ENCODE data around the gene TGOLN2. TPM values are rescaled to one million over a fixed set of nuclear protein-coding genes. Genes with fewer than 3 reads are reported as not detected.

TGOLN2 gene
- total and polyA plus RNA-seq, 10 of the 15 experiments (the other 5 are each of a cell fraction or from before 2014, with no cell fraction given), result 13.8 to 92.3 (median 49.4) TPM

- TF ChIP-seq CEBPZ (IDR thresholded peaks at IDR 0.05; ENCODE audit: low read depth, low read length) (no peak), DPF2 (IDR thresholded peaks at IDR 0.05) (no peak), SREBF1 (IDR thresholded peaks at IDR 0.05; ENCODE audit: low read length) (no peak), MTA2 (IDR thresholded peaks at IDR 0.05; ENCODE audit: low read depth) (no peak), PBX3 (IDR thresholded peaks at IDR 0.05; ENCODE audit: insufficient replicate concordance, low read depth, low read length) (no peak), EP300 (IDR thresholded peaks at IDR 0.05; ENCODE audit: borderline replicate concordance in 1 of 2, control insufficient read depth in 1 of 2, low read depth in 2 of 2, low read length in 2 of 2) (no peak), ZNF207 (IDR thresholded peaks at IDR 0.05; ENCODE audit: borderline replicate concordance) (no peak)
These were observed 29.9 kb upstream of the TGOLN2 start (continued) for GRCh38 chr2:85357736-85358135.

GRCh38 chr2:85356186-85356585, 28.4 kb upstream of the TGOLN2 start:
- CTCF ChIA-PET, result interaction anchor here (0.6 to 0.8 kb wide), 2 partner anchors 10 to 27 kb away, joined by 3 to 4 read pairs; no protein-coding TSS in a partner anchor
- POLR2A ChIA-PET, result interaction anchor here (3.0 kb wide), 1 partner anchor 182 kb away, joined by 9 read pairs; the partner anchor contains the start of gene MAT2A
- Histone ChIP-seq H3K9ac (ENCODE audit: control insufficient read depth, insufficient read depth, low read length) (no peak overlapping the region), H2AFZ (ENCODE audit: control insufficient read depth, low read depth, low read length) (no peak overlapping the region), H3K4me1 (ENCODE audit: control insufficient read depth, insufficient read depth, low read length) (peaks cover 4% of the 10 kb centered on the region), H3K27me3 (replicated peaks in 1 of 2; ENCODE audit: control insufficient read depth in 2 of 2, insufficient read depth in 2 of 2, low read length in 1 of 2) (no peaks in the 10 kb centered on the region), H3K79me2 (ENCODE audit: control insufficient read depth, insufficient read depth, low read length) (peaks cover 25% of the 10 kb centered on the region), H3K27ac (ENCODE audit: control insufficient read depth, insufficient read depth) (no peak overlapping the region), H3K36me3 (ENCODE audit: control insufficient read depth in 2 of 2, insufficient read depth in 2 of 2, low read length in 1 of 2) (no peaks in the 10 kb centered on the region; a peak in 1 of 4 replicates), H4K20me1 (ENCODE audit: control insufficient read depth, insufficient read depth) (no peaks in the 10 kb centered on the region), H3K4me3 (no peak overlapping the region), H3K9me3 (replicated peaks; ENCODE audit: control insufficient read depth, insufficient read depth, low read length) (no peaks in the 10 kb centered on the region), H3K4me2 (ENCODE audit: control insufficient read depth, insufficient read depth) (no peak overlapping the region; the same call in 1 of the 2 replicates)
- no peak for FAIRE-seq
- no TSS peak for BruUV-seq (replicated peaks)
- WGBS (ENCODE audit: insufficient coverage, insufficient replicate concordance, low lambda C conversion rate, missing lambda C conversion rate), result 98% methylated on average over 2 of the region's 2 CpGs
- RAD21 ChIA-PET (ENCODE audit: unreplicated experiment), result no interaction called here
- DNase-seq (ENCODE audit: low read depth, low spot score), result no peak
- in situ Hi-C loops (cut with MboI) (no loop called here), intact Hi-C loops (cut with micrococcal nuclease; ENCODE audit: unreplicated experiment) (no loop called here)
- TF ChIP-seq SUZ12 (IDR thresholded peaks at IDR 0.05; ENCODE audit: unreplicated experiment) (no peak), FOS (IDR thresholded peaks at IDR 0.05; ENCODE audit: borderline replicate concordance, extremely low read depth, insufficient read length) (no peak)
- no peak for ATAC-seq
- SMC1A ChIA-PET (ENCODE audit: uncharacterized antibody, unreplicated experiment), result interaction anchor here (1.0 to 1.4 kb wide), 3 partner anchors 33 to 245 kb away, joined by 3 read pairs; no protein-coding TSS in a partner anchor
